Measurements from ENCODE around the gene ARL6IP4. TPM values are rescaled to one million over a fixed set of nuclear protein-coding genes. Genes with fewer than 3 reads are reported as not detected.

ARL6IP4 gene
- total and polyA plus RNA-seq, 11 donors = 123 to 325 (median 148) TPM

DNA sequence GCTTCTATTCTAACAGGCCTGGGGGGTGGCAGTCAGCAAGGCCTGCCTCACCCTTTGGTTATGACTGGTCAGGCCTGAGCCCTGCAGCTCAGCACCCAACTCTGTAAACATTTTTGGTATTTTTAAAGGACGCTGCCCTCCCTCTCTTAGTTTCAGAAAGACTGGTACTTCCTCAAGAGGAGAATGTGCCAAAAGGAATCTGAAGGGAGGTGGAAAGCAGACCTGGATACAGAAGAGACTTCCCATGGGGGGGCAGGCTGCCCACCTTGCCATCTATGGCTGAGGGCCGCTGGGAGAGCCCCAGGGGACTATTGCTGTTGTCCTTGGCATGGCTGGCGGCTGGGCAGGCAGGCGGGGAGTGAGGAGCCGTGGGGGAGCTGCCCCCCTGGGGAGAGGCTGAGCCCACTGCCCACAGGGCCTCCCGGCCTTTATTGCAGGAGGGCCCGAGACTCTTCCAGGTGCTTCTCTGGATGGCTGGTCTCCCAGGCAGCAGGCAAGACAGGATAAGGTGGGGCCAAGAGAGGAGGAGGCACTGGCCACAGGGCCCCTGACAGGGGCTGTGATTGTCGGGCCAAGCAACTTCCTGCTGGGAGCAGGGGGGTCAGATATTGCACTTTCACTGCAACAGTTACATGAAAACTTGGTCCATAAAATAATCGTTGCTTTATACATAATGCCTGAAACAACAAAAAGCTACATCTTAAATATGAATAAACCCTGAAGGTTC lies 3.5 kb downstream of the ARL6IP4 start:
- DNase-seq = peak in 3 of 5 donors; percentile 13 to 62 (median 35)
- peak in 2 of 4 donors; percentile 0 to 25 for ATAC-seq
- 28 to 37% (median 32%) methylated on average over 9 of the region's 9 CpGs for WGBS, 4 donors
- TF ChIP-seq POLR2A (IDR thresholded peaks at IDR 0.05) = no peak
- TF ChIP-seq, protein P1, sequence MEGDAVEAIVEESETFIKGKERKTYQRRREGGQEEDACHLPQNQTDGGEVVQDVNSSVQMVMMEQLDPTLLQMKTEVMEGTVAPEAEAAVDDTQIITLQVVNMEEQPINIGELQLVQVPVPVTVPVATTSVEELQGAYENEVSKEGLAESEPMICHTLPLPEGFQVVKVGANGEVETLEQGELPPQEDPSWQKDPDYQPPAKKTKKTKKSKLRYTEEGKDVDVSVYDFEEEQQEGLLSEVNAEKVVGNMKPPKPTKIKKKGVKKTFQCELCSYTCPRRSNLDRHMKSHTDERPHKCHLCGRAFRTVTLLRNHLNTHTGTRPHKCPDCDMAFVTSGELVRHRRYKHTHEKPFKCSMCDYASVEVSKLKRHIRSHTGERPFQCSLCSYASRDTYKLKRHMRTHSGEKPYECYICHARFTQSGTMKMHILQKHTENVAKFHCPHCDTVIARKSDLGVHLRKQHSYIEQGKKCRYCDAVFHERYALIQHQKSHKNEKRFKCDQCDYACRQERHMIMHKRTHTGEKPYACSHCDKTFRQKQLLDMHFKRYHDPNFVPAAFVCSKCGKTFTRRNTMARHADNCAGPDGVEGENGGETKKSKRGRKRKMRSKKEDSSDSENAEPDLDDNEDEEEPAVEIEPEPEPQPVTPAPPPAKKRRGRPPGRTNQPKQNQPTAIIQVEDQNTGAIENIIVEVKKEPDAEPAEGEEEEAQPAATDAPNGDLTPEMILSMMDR (IDR thresholded peaks at IDR 0.05) = no peak
- H3K4me1 ChIP-seq = peaks cover 10 to 60% (median 55%) of the 10 kb centered on the region in 12 donors
- intact Hi-C loops (cut with DNase I) = loop anchor here in 6 of 10 donors (5.0 to 10.0 kb wide), 6 partner anchors 163 to 253 kb away; partner anchors contain the start of genes MPHOSPH9 (in 3 of the 6), MTRFR (in 3 of the 6) and PITPNM2 (in 3 of the 6)
- peaks cover 0 to 52% (median 38%) of the 10 kb centered on the region in 9 donors for H3K36me3 ChIP-seq
- no peaks in the 10 kb centered on the region for H3K9me3 ChIP-seq
- no peaks in the 10 kb centered on the region for H3K27me3 ChIP-seq
- peak overlapping the region in 6 of 12 donors; percentile 10 to 35 (median 26) for H3K4me3 ChIP-seq
- peak overlapping the region in 11 of 12 donors; percentile 39 to 88 (median 66) for H3K27ac ChIP-seq

DNA sequence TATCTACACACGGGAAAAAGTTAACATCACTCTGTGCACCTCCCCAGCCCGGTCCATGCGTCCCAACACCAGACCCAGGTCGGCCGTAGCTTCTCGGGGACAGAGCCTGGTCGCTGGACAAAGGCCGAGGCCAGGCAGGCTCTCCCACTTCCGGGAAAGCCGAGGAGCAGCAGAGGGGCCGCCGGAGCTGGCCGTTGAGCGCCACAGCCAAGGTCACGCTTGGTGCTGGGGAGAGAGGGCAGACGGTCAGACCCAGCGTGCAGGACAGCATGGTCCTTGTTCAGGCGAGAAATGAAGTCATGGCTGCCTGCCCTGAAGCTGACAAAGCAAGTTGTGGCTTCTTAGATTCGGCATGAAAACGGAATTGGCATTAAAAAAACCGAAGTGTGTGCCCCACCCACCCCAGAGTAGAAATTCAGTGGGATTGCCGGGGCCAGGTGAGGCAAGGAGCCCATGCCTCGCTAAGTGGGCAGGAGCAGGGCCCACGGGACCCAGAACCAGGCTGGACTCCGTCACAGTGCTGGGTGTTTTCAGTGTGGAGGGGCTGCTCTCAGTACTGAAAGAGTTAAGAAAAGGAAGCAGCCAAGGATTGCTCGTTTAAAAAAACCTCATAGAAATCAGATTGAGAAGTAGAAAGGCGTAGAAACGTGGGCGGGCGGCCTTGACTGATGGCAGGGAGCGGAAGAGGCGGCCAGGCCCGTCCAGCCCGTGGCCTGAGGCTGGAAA lies 4.3 kb downstream of the ARL6IP4 start:
- Histone ChIP-seq H3K4me3 (peak overlapping the region in 7 of 12 donors; percentile 10 to 35 (median 26)), H3K4me1 (peaks cover 10 to 51% (median 47%) of the 10 kb centered on the region in 12 donors), H3K27me3 (no peaks in the 10 kb centered on the region), H3K36me3 (peaks cover 0 to 61% (median 38%) of the 10 kb centered on the region in 9 donors), H3K27ac (peak overlapping the region; percentile 47 to 88 (median 68)), H3K9me3 (no peaks in the 10 kb centered on the region)
- 35 to 40% (median 38%) methylated on average over 33 to 34 of the region's 34 CpGs for WGBS, 4 donors
- DNase-seq (peak in 4 of 5 donors; percentile 44 to 66 (median 56)), ATAC-seq (peak in 3 of 4 donors; percentile 2 to 27 (median 6))
- intact Hi-C loops (cut with DNase I) = loop anchor here in 6 of 10 donors (5.0 to 10.0 kb wide), 6 partner anchors 163 to 253 kb away; partner anchors contain the start of genes MPHOSPH9 (in 3 of the 6), MTRFR (in 3 of the 6) and PITPNM2 (in 3 of the 6)
- no peak for TF ChIP-seq POLR2A (IDR thresholded peaks at IDR 0.05)
- TF ChIP-seq, protein P1 (IDR thresholded peaks at IDR 0.05) = no peak

DNA sequence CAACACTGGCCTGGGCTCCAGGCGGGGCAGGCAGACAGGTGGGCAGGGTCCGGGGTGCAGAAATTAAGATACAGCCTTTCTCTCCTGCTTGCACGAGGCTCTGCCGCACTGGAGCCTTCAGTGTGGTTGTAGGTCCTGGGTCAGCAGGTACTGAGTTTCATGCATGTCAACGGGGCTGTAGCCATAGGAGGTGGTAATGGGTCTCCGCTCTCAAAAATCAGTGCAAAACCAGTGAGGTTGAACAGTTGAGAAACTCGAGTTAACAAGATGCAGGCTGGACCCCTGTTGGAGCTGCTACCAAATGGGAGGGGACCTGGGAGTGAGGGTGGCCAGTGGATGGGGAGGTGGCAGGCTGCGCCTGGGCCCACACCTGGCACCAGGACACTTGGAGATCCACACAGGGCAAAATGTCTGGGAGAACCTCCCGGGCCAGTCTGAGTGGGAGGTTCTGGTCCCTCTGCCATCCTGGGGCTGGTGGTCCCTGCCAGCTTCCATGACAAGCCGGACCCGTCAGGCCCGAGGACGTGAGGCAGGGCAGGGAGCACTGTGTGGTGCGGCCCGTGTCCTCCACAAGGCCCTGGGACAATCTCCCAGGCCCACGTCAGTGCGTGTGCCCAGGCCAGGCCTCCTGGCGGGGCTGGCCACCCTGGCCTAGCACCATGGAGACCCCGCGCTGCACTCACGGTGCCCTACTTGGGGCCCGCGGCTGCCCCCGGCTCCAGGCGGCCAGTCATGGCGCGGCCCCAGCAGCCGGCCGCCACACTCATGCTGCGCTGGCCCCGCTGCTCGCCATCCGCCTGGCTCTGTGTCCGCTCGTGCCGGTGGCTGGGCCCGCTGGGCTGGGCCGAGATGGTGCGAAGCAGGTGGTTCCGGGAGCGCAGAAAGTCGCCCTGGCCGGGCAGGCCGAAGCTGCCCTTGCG lies 5.1 kb downstream of the ARL6IP4 start:
- H3K4me3 ChIP-seq = no peak overlapping the region
- peak overlapping the region in 11 of 12 donors; percentile 47 to 88 (median 69) for H3K27ac ChIP-seq
- TF ChIP-seq POLR2A (IDR thresholded peaks at IDR 0.05) = no peak
- TF ChIP-seq, protein P1 (IDR thresholded peaks at IDR 0.05) = no peak
- intact Hi-C loops (cut with DNase I) = loop anchor here in 2 of 10 donors (10.0 kb wide), 2 partner anchors 169 to 249 kb away; partner anchors contain the start of genes PITPNM2 (in 2 of the 2), MPHOSPH9 (in 1 of the 2) and MTRFR (in 1 of the 2)
- no peaks in the 10 kb centered on the region for H3K27me3 ChIP-seq
- peaks cover 10 to 47% (median 43%) of the 10 kb centered on the region in 12 donors for H3K4me1 ChIP-seq
- peaks cover 0 to 69% (median 38%) of the 10 kb centered on the region in 9 donors for H3K36me3 ChIP-seq
- 87 to 93% (median 89%) methylated on average over 15 to 45 of the region's 45 CpGs for WGBS, 4 donors
- peak in 2 of 5 donors; percentile 8 to 47 for DNase-seq
- H3K9me3 ChIP-seq = no peaks in the 10 kb centered on the region
- ATAC-seq = no peak
